ENCODE measurements around the gene ANKS1B.

Gene ANKS1B

DNA sequence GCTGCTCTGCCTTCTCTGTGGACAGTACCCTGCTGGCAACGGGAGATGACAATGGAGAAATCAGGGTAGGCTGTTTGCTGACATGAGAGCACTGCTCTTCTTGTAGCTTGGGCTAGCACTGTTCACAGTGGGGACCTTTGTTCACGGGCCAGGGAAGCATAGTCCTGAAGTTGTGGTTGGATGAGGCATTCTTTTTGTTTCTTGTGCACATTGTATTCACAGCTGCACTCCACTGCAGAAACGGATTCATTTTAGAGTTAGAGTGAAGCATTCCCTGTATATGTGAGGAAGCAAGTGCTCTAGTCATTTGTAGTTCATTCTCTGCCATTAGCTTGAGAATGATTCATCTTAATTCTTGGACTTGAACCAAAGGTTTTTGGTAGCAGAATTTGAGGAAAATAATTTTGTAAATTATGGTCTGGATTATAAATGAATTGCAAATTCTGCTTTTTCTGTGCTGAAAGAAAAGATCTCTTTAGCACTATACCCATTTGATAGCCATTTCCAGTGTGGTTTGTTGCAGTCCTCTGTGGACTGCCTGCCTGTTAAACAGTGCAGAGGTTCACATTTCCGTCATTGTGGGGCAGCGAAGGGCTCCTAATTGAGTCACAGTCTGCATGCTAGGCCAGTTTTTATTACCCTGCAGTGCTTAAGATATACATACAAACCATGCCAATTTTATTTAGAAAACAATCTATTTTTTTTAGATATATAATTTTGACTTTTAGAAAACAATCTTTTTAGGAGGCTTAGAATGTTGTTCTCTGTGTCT is 1259.1 kb downstream of the ANKS1B start:
- ATAC-seq = peak; percentile 98
- no peak for TF ChIP-seq ZNF70 (CRISPR knock-in tag; IDR thresholded peaks at IDR 0.05)
- no peak for TF ChIP-seq PPARA (CRISPR knock-in tag; IDR thresholded peaks at IDR 0.05; ENCODE audit: borderline replicate concordance)
- no peak for TF ChIP-seq ZFP30 (CRISPR knock-in tag; IDR thresholded peaks at IDR 0.05)
- TF ChIP-seq, protein P1, sequence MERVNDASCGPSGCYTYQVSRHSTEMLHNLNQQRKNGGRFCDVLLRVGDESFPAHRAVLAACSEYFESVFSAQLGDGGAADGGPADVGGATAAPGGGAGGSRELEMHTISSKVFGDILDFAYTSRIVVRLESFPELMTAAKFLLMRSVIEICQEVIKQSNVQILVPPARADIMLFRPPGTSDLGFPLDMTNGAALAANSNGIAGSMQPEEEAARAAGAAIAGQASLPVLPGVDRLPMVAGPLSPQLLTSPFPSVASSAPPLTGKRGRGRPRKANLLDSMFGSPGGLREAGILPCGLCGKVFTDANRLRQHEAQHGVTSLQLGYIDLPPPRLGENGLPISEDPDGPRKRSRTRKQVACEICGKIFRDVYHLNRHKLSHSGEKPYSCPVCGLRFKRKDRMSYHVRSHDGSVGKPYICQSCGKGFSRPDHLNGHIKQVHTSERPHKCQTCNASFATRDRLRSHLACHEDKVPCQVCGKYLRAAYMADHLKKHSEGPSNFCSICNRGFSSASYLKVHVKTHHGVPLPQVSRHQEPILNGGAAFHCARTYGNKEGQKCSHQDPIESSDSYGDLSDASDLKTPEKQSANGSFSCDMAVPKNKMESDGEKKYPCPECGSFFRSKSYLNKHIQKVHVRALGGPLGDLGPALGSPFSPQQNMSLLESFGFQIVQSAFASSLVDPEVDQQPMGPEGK (CRISPR knock-in tag; IDR thresholded peaks at IDR 0.05; ENCODE audit: borderline replicate concordance) = no peak
- TF ChIP-seq ISL1 (CRISPR knock-in tag; IDR thresholded peaks at IDR 0.05) = no peak
- TF ChIP-seq SNAI2 (CRISPR knock-in tag; IDR thresholded peaks at IDR 0.05) = no peak
- TF ChIP-seq ZNF565 (CRISPR knock-in tag; conservative IDR thresholded peaks at IDR 0.05; ENCODE audit: low read depth) = no peak
- TF ChIP-seq GLIS3 (CRISPR knock-in tag; IDR thresholded peaks at IDR 0.05) = no peak
- TF ChIP-seq POU6F1 (CRISPR knock-in tag; IDR thresholded peaks at IDR 0.05; ENCODE audit: borderline replicate concordance, low read depth) = no peak
- TF ChIP-seq TCF4 (CRISPR knock-in tag; IDR thresholded peaks at IDR 0.05; ENCODE audit: borderline replicate concordance) = no peak
- no peak for TF ChIP-seq CSRNP3 (CRISPR knock-in tag; IDR thresholded peaks at IDR 0.05)
- TF ChIP-seq ARNTL (CRISPR knock-in tag; IDR thresholded peaks at IDR 0.05; ENCODE audit: borderline replicate concordance, low read depth) = no peak

DNA sequence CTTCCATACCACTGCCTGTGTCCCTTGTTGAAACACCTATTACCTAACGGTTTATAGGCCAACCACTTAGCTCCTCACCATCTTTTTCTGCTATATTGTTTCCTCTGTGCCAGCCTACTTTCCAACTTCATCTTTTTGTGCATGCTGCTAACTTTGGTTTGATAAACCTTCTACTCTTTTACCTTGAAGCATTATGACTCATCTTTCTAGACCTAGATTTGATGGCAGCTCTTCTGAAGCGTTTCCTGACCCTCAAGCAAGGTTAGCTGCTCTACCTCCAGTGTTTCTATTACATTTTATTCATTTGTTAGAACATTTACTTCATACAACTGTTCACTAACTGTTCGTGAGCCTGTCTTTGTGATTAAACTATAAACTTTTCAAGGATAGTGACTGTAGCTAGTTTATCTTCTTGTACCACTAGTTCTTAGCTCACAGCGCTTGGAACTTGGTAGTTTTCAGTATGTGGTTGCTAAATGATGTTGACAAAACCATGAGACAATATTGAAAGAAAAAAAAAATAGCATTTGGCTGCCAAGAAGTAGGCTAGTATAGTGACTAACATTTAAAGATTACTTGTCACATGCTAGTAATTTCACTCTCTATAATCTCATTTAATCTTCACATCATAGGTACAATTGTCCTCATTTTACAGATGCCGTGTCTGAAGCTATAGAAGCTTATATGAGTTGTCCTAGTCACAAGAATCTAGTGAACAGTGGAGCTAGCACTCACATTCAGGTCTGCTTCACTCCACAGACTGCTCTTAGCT is 1260.2 kb downstream of the ANKS1B start:
- ATAC-seq = peak; percentile 11; the same call in 2 of the 3 replicates
- no peak for TF ChIP-seq ARNTL (CRISPR knock-in tag; IDR thresholded peaks at IDR 0.05; ENCODE audit: borderline replicate concordance, low read depth)
- no peak for TF ChIP-seq TOX (CRISPR knock-in tag; IDR thresholded peaks at IDR 0.05; ENCODE audit: borderline replicate concordance)
- no peak for TF ChIP-seq PPARA (CRISPR knock-in tag; IDR thresholded peaks at IDR 0.05; ENCODE audit: borderline replicate concordance)
- no peak for TF ChIP-seq ESRRG (CRISPR knock-in tag; IDR thresholded peaks at IDR 0.05)
- TF ChIP-seq POU6F1 (CRISPR knock-in tag; IDR thresholded peaks at IDR 0.05; ENCODE audit: borderline replicate concordance, low read depth) = no peak

GRCh38 chr12:98721204-98721702 is 1263.5 kb downstream of the ANKS1B start:
- ATAC-seq = no peak
- TF ChIP-seq ZFP30 (CRISPR knock-in tag; IDR thresholded peaks at IDR 0.05) (no peak), CSDC2 (CRISPR knock-in tag; IDR thresholded peaks at IDR 0.05) (no peak), TSHZ2 (CRISPR knock-in tag; IDR thresholded peaks at IDR 0.05) (no peak), ISL1 (CRISPR knock-in tag; IDR thresholded peaks at IDR 0.05) (no peak), ESRRG (CRISPR knock-in tag; IDR thresholded peaks at IDR 0.05) (no peak)
